ENCODE data around the gene EFCC1.

EFCC1 gene

GRCh38 chr3:129016356-129016719, 15.2 kb downstream of the EFCC1 start:
- peak; percentile 53 to 81 for DNase-seq

GRCh38 chr3:129016720-129017483, 15.8 kb downstream of the EFCC1 start:
- no peak for DNase-seq

- DNase-seq = no peak
These were observed 16.4 kb downstream of the EFCC1 start for GRCh38 chr3:129017484-129017899.

GRCh38 chr3:129018271-129018670, 17.2 kb downstream of the EFCC1 start:
- DNase-seq = no peak

- DNase-seq = no peak
These were observed 17.6 kb downstream of the EFCC1 start for GRCh38 chr3:129018751-129019150.

- no peak for DNase-seq
These were observed 18.2 kb downstream of the EFCC1 start for GRCh38 chr3:129019266-129019665.

- no peak for DNase-seq
These were observed 19.6 kb downstream of the EFCC1 start for GRCh38 chr3:129020691-129021090.

GRCh38 chr3:129021140-129021551, 20.0 kb downstream of the EFCC1 start:
- DNase-seq = no peak

GRCh38 chr3:129022114-129023007, 21.3 kb downstream of the EFCC1 start:
- DNase-seq = no peak

GRCh38 chr3:129023008-129023358, 21.9 kb downstream of the EFCC1 start:
- DNase-seq = no peak

GRCh38 chr3:129023909-129024308, 22.8 kb downstream of the EFCC1 start:
- DNase-seq = peak in 1 of 2 experiments; percentile 37

- DNase-seq = no peak
These were observed 24.0 kb downstream of the EFCC1 start for GRCh38 chr3:129025108-129025507.

- DNase-seq = peak in 1 of 2 experiments; percentile 33
These were observed 24.8 kb downstream of the EFCC1 start for GRCh38 chr3:129025691-129026435.

- peak; percentile 90 to 98 for DNase-seq
These were observed 25.8 kb downstream of the EFCC1 start for GRCh38 chr3:129026728-129027543.

- no peak for DNase-seq
These were observed 26.4 kb downstream of the EFCC1 start for GRCh38 chr3:129027544-129027880.

GRCh38 chr3:129028866-129029265, 27.8 kb downstream of the EFCC1 start:
- no peak for DNase-seq

GRCh38 chr3:129030611-129031010, 29.5 kb downstream of the EFCC1 start:
- DNase-seq = no peak

GRCh38 chr3:129031476-129032215, 30.5 kb downstream of the EFCC1 start:
- DNase-seq = no peak

- no peak for DNase-seq
These were observed 31.6 kb downstream of the EFCC1 start for GRCh38 chr3:129032716-129033115.

- no peak for DNase-seq
These were observed 32.0 kb downstream of the EFCC1 start for GRCh38 chr3:129033151-129033550.

- no peak for DNase-seq
These were observed 32.7 kb downstream of the EFCC1 start for GRCh38 chr3:129033633-129034321.
